GM18907 (cell line): ENCODE results near the gene SEPTIN1.
"Not testable (repeated sequence)": the region's sequence is repeated elsewhere in the genome, so short reads cannot be mapped to it uniquely, and the experiment has no call there.

Experiments
- ATAC-seq: cut with Tn5 transposase; IDR thresholded peaks from one replicate; pipeline ENCODE4 v1.9.1; 2021; ENCODE audit warnings: mild to moderate bottlenecking, moderate library complexity; ENCODE audit not compliant: unreplicated experiment

The SEPTIN1 gene

DNA sequence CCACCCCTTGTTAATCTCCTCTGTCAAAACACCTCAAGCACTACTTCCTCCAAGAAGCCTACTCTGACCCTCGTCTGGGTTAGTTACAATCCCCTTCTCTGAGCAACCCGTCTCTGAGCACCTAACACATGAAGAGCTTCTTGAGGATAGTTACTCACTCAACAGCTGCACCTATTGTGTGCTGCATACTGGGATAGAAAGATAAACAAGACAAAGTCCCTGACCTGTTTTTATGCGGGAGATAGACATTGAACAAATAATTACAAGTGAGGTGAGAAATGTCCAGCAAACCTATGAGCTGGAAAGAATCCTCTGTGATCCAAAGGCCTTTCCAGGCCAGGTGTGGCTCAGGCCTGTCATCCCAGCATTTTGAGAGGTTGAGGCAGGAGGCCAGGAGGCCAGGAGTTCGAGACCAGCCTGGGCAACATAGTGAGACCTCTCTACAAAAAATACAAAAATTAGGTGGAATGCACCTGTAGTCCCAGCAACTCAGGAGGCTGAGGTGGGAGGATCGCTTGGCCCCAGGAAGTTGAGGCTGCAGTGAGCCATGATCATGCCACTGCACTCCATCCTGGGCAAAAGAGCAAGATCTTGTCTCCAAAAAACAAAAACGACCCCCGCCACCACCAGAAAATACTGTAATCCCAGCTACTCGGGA lies 19.5 kb upstream of the SEPTIN1 start:
- ATAC-seq = no peak

DNA sequence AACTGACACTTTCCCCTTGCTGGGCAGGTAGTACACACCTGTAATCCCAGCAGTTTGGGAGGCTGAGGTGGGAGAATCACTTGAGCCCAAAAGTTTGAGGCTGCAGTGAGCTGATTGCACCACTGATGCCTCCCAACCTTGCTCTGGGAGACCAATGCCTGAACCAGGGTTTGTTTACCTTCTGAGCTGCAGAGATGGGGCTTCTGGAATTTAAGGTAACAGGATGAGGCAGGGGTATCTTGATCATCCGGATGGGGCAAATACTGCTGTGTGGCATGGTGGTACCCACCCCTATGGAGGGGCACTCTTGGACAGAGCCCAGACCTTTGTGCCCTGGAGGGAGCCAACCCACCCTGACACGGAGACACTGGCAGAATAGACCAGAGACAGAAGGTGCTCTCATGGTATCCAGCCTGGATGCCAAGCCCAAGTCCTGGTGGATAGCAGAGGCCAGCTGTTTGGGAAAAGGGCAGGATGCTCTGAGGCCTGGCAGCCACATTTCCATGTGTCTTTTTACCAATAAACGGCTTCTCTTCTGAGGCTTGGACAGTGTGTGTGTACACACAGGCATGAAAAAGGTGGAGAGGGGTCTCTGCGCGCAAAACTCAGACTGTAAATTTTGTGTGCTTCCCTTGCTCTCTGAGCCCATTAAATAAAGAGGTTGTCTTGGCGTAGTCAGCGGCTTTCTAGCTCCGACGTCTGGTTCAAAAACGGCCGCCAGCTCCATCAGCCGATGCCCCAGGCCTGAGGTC lies 17.2 kb upstream of the SEPTIN1 start:
- no peak for ATAC-seq

- no peak for ATAC-seq
These were observed 16.5 kb upstream of the SEPTIN1 start for GRCh38 chr16:30398661-30399434.

- no peak for ATAC-seq
These were observed 15.7 kb upstream of the SEPTIN1 start for GRCh38 chr16:30397776-30398660.

DNA sequence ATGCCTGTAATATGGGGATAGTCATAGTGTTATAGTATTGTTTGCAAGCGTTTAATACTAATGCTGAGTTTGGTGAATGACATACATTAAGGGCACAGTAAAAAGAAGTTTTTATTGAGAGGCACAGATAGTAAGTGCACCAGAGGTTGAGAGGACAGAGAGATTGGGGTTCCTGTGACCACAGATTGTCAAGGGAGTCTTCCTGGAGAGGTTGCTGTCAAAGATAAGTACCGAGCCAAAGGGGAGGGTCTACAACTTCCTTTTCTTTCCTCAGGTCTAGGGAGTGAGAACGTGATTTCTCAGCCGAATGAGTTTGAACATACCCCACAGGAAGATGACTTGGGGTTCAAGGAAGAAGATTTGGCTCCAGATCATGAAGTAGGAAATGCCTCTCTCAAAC lies 14.7 kb upstream of the SEPTIN1 start:
- no peak for ATAC-seq

DNA sequence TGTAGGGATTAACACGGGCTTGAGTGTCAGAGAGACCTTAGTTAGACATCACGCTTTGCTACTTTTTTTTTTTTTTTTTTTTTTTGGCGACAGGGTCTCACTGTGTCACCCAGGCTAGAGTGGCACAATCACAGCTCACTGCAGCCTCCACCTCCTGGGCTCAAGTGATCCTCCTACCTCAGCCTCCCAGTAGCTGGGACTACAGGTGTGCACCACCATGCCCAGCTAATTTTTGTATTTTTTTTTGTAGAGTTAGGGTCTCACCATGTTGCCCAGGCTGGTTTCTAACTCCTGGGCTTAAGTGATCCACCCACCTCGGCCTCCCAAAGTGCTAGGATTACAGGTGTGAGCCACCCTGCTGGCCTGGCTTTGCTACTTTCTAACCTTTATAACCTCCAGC lies 14.3 kb upstream of the SEPTIN1 start:
- not testable (repeated sequence) for ATAC-seq

DNA sequence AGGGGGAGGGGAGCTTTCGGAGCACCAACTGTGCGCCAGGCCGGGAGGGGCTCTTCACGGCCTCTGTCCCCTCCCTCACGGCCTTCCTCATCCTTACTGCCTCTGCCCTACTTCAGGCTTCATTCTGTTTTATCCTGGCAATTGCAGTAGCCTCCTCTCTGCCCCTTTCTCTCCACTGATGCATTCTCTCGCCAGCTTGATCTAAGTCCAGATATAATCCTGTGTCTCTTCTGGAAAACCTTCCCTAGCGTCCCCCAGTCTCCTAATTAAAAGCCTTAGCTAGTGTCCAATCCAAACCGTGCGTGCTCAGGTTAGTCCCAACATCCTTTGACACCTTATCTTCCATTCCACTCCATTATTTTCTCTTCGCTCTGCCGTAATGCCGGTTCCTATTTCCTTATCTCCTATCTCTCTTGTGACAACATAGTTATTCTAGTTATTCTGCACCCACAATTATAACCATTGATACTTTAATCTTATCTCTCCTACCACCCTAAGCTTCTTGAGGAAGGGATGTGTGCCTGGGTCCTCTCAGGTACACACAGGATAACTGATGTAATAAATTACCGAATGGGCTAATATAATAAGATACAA lies 13.7 kb upstream of the SEPTIN1 start:
- ATAC-seq = no peak

- peak; percentile 65 for ATAC-seq
These were observed 13.0 kb upstream of the SEPTIN1 start, which contains the start of gene ZNF48 for GRCh38 chr16:30395155-30395991. Gene ZNF48 (plus strand): TSS chr16:30395420. CDS start chr16:30395795, 375 bp downstream.

DNA sequence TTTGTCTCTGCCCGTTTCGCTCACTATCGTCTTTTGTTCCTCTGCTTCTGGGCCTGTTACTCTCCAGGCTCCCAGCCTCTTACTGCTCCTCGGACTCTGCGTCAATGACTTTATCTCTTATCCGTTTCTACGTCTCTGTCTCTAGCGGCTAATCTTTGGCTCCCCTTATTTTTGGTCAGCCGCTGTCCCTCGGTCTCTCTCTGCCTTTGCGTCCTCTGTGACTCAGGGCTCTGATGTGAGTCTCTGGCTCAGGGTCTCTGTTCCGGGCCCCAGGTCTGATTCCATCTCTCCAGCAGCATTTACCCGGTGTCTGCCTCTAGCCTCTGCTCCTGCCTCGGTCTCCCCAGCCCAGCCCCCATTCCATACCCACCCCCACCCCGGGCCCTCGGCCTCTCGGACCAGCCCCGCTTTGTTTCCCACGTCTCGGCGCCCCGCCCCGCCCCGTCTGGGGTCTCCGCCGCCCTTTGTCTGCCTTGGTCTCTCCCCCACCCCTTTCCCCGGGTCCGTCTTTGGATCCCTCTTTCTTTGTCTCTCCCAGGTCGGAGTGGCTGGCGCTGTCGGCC lies 12.3 kb upstream of the SEPTIN1 start:
- no peak for ATAC-seq

GRCh38 chr16:30383521-30383920 lies 1.2 kb upstream of the SEPTIN1 start:
- ATAC-seq = no peak

DNA sequence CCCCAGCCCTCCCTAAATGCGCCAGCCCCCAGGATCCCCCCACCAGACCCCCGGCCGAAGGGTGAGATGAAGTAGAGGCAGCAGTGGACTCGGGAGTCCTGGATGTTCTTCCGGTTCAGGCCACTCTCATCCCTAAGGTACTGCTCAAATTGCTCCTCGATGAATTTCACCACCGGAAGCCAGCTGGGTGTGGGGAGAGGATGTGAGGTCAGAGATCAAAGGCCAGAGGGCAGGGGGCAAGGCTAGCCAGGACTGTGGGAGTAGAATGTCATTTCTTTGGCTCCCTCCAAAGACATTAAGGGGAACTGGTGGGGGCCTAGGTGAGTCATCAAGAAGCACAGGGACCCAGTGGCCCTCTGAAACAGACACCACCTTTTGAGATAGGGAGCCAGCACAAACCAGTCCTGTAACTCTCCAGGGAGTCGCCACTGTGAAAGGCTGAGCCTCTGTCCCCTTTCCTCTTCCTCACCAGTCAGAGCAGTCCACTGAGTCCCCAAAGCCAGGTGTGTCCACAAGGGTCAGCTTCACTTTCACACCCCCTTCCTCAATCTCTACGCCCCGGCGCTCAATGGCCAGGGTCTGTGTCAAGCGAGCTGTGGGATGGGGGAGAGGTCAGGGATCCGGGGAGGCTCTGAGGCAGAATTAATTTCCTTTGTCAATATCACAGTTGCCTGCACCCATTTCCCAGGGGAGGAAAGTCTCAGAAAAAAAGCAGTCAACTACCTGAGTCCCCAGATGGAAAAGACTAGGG lies 895 bp downstream of the SEPTIN1 start:
- no peak for ATAC-seq

- ATAC-seq = no peak
These were observed 1.6 kb downstream of the SEPTIN1 start for GRCh38 chr16:30380803-30381208.

DNA sequence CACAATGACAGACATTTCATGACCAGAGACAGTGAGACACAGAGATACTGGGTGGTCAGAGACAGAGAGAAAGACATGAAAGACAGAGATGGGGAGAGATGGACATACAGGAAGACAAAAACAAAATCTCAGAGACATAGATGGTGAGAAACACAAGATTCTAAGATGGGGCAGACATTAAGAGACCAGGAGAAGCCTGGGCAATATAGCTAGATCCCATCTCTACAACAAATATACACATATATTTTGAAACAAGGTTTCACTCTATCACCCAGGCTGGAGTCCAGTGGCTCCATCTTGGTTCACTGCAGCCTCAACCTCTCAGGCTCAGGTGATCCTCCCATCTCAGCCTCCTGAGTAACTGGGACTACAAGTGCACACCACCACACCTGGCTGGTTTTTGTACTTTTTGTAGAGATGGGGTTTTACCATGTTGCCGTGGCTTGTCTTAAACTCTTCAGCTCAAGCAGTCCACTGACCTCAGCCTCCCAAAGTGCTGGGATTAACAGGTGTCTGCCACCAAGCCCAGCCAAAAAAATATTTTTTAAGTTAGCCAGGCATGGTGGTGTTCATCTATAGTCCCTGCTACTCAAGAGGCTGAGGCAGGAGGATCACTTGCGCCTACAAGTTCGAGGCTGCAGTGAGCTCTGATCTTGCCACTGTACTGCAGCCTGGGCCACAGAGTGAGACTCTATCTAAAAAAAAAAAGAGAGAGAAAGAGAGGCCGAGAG lies 2.1 kb downstream of the SEPTIN1 start:
- ATAC-seq = no peak

- ATAC-seq = no peak
These were observed 3.1 kb downstream of the SEPTIN1 start for GRCh38 chr16:30379158-30379783.

DNA sequence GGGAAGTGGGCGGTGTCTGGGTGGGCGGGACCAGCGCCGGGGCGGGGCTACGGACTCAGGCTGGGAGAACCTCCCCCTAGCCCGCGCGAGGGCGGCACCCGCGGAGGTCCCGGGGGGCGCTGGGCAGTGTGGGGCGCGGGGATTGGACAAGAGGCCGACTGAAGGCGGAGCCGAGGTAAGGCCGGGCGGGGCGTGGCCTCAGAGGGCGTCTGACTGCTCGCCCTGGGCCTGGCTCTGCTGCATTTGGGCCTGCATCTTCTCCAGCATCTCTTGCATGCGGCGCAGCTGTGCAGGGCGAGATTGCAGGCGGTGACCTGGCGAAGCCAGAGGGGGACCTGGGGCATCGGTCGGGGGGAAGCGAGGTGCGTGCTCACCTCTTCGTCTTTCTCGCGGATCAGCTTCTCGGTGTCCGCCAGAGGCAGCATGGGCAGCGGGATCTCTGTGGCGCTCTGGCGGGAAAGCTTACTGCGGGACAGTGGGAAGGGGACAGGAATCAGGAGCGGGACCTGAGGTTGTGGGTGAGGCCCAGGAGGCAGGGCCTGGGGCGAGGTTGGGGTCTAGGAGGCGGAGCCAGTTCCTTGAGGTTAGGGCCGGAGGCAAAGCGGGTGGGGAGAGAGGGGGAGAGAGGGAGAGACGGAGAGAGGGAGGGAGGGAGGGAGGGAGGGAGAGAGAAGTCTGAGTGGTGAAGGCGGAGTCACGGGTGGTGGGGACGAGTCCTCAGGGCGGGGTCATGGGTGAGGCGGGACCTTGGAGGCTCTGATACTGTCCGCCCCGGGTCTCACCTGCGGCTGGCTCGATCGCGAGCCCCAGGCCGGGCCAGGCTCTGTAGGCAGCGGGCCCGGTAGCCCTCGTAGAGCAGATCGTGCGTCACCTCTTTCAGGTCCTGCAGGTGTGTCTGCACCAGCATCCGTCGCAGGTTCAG lies 3.9 kb downstream of the SEPTIN1 start:
- ATAC-seq = peak; percentile 86

DNA sequence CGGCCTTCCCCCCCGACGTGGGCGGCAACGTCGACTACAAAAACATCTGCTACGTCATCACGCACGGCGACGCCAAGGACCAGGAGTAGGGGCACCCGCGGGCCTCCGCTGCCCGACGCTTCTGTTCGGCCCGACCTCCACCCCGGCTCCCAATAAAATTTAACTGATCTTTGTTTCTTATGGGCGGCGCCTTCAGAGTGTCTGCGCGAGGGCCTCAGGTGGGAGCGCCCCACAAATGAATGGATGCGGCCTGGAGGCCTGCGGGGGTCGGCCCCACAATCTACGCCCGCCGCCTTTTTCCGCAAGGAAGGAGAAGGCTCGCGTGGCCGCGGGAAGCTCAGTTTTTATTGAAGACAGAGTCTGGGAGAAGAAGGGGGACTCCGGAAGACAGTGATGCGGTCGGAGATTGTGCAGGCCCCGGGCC lies 4.5 kb downstream of the SEPTIN1 start:
- peak; percentile 40 for ATAC-seq
